ENCODE measurements around the gene GLIS1. TPM values are rescaled to one million over a fixed set of nuclear protein-coding genes. Genes with fewer than 3 reads are reported as not detected.
A peak's percentile ranks its signal among the peaks of the same experiment; 100 is the strongest.

The GLIS1 gene
- total RNA-seq, 1 experiment from 2014 or later = not detected

DNA sequence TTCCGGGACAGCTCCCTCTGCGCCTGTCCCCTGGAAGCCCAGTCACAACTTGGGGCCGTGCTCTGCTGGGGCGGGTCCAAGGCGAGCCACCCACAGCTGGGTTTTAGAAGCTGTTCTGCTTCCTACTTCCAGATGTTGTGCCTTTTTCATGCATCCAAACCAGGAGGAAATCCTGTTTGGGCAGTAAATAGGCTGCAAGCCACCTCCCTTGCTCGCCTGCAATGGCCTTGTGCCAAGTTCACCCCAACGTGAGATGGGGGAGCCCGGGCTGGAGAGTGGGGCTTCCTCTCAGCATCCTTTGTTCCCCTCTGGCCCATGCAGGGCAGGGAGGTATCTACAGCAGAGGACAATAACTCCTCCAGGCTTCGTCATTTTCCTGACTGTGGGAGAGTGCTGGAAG, 206.6 kb downstream of the GLIS1 start:
- Histone ChIP-seq H3K27me3 (ENCODE audit: insufficient read depth, low read depth) (no peaks in the 10 kb centered on the region), H3K4me3 (no peak overlapping the region), H3K9me3 (ENCODE audit: insufficient read depth, low read depth) (no peaks in the 10 kb centered on the region), H3F3A (ENCODE audit: insufficient read depth, low read depth) (no peaks in the 10 kb centered on the region), H3K4me1 (replicated peaks; ENCODE audit: insufficient read depth) (peaks cover 28% of the 10 kb centered on the region), H2AFZ (no peak overlapping the region), H3K36me3 (ENCODE audit: low read depth) (no peaks in the 10 kb centered on the region), H3K79me2 (ENCODE audit: low read depth) (no peaks in the 10 kb centered on the region), H4K20me1 (ENCODE audit: insufficient read depth) (no peaks in the 10 kb centered on the region), H3K4me2 (no peak overlapping the region), H3K27ac (no peak overlapping the region), H3K9me2 (ENCODE audit: insufficient read depth) (no peaks in the 10 kb centered on the region)
- ChIA-PET POLR2A (ENCODE audit: unreplicated experiment) (interaction anchor here (0.8 kb wide), 1 partner anchor 16 kb away, joined by 4 read pairs; no protein-coding TSS in a partner anchor), CTCF (interaction anchor here (0.6 kb wide), 1 partner anchor 40 kb away, joined by 3 read pairs; no protein-coding TSS in a partner anchor)
- TF ChIP-seq, protein P1, sequence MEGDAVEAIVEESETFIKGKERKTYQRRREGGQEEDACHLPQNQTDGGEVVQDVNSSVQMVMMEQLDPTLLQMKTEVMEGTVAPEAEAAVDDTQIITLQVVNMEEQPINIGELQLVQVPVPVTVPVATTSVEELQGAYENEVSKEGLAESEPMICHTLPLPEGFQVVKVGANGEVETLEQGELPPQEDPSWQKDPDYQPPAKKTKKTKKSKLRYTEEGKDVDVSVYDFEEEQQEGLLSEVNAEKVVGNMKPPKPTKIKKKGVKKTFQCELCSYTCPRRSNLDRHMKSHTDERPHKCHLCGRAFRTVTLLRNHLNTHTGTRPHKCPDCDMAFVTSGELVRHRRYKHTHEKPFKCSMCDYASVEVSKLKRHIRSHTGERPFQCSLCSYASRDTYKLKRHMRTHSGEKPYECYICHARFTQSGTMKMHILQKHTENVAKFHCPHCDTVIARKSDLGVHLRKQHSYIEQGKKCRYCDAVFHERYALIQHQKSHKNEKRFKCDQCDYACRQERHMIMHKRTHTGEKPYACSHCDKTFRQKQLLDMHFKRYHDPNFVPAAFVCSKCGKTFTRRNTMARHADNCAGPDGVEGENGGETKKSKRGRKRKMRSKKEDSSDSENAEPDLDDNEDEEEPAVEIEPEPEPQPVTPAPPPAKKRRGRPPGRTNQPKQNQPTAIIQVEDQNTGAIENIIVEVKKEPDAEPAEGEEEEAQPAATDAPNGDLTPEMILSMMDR (conservative IDR thresholded peaks at IDR 0.05) = no peak
- no peak for TF ChIP-seq EZH2 (IDR thresholded peaks at IDR 0.05; ENCODE audit: low read depth)
- no TSS peak for BruUV-seq (replicated peaks)
- intact Hi-C loops (cut with micrococcal nuclease; ENCODE audit: unreplicated experiment) = no loop called here
- DNase-seq = no peak

- H3K9me3 ChIP-seq (ENCODE audit: insufficient read depth, low read depth) = no peaks in the 10 kb centered on the region
- H3K4me2 ChIP-seq = no peak overlapping the region
- BruUV-seq (replicated peaks) = no TSS peak
- no peak overlapping the region for H2AFZ ChIP-seq
- no peaks in the 10 kb centered on the region for H4K20me1 ChIP-seq (ENCODE audit: insufficient read depth)
- H3K9me2 ChIP-seq (ENCODE audit: insufficient read depth) = no peaks in the 10 kb centered on the region
- POLR2A ChIA-PET (ENCODE audit: unreplicated experiment) = no interaction called here
- no peaks in the 10 kb centered on the region for H3K36me3 ChIP-seq (ENCODE audit: low read depth)
- no peak for DNase-seq
- H3K79me2 ChIP-seq (ENCODE audit: low read depth) = no peaks in the 10 kb centered on the region
- H3F3A ChIP-seq (ENCODE audit: insufficient read depth, low read depth) = no peaks in the 10 kb centered on the region
- CTCF ChIA-PET = no interaction called here
- TF ChIP-seq, protein P1 (conservative IDR thresholded peaks at IDR 0.05) = no peak
- no peak overlapping the region for H3K4me3 ChIP-seq
- intact Hi-C loops (cut with micrococcal nuclease; ENCODE audit: unreplicated experiment) = no loop called here
- H3K4me1 ChIP-seq (replicated peaks; ENCODE audit: insufficient read depth) = peaks cover 28% of the 10 kb centered on the region
- H3K27me3 ChIP-seq (ENCODE audit: insufficient read depth, low read depth) = no peaks in the 10 kb centered on the region
- H3K27ac ChIP-seq = no peak overlapping the region
Observed at GRCh38 chr1:53530550-53530949, 208.4 kb downstream of the GLIS1 start.

DNA sequence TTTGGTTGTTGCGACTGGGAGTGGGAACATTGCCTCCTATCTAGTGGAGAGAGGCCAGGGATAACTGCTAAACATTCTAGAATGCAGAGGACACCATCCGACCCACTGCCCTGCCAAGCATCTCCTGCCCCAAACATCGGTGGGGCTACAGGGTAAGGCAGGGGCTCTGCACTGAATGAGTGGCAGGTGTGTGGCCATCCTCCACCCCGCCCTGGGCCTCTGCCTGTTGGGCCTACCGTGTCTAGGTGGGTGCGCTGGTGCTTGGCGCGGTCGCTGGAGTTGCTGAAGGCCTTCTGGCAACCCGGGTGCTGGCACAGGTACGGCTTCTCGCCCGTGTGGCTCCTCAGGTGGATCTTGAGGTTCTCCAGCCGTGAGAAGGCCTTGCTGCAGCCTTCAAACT, 209.4 kb downstream of the GLIS1 start:
- CTCF ChIA-PET = no interaction called here
- no peak for DNase-seq
- Histone ChIP-seq H4K20me1 (ENCODE audit: insufficient read depth) (no peaks in the 10 kb centered on the region), H2AFZ (no peak overlapping the region), H3F3A (ENCODE audit: insufficient read depth, low read depth) (no peaks in the 10 kb centered on the region), H3K36me3 (ENCODE audit: low read depth) (no peaks in the 10 kb centered on the region), H3K4me3 (no peak overlapping the region), H3K4me2 (0 out of 2 replicates have a peak overlapping the region, but pooled peaks have one; percentile 36), H3K9me2 (ENCODE audit: insufficient read depth) (no peaks in the 10 kb centered on the region), H3K27ac (no peak overlapping the region), H3K27me3 (ENCODE audit: insufficient read depth, low read depth) (no peaks in the 10 kb centered on the region), H3K79me2 (ENCODE audit: low read depth) (no peaks in the 10 kb centered on the region), H3K4me1 (replicated peaks; ENCODE audit: insufficient read depth) (peaks cover 28% of the 10 kb centered on the region), H3K9me3 (ENCODE audit: insufficient read depth, low read depth) (no peaks in the 10 kb centered on the region)
- POLR2A ChIA-PET (ENCODE audit: unreplicated experiment) = no interaction called here
- TF ChIP-seq EZH2 (IDR thresholded peaks at IDR 0.05; ENCODE audit: low read depth) = no peak
- TF ChIP-seq, protein P1 (conservative IDR thresholded peaks at IDR 0.05) = no peak
- intact Hi-C loops (cut with micrococcal nuclease; ENCODE audit: unreplicated experiment) = no loop called here
- no TSS peak for BruUV-seq (replicated peaks)

All from PC-9 (cell line).